Fibroblast of skin of back (primary cell): ENCODE data around the gene PLXDC2.
A peak's percentile ranks its signal among the peaks of the same experiment; 100 is the strongest.

Source experiments
- DNase-seq: peaks from one replicate; pipeline ENCODE4 v3.0.0-alpha.2; 2013

PLXDC2 gene

GRCh38 chr10:19915125-19915524 lies 98.9 kb downstream of the PLXDC2 start:
- no peak for DNase-seq

- DNase-seq = no peak
Measured at GRCh38 chr10:19915816-19916215, 99.6 kb downstream of the PLXDC2 start.

GRCh38 chr10:19917751-19918478 lies 101.7 kb downstream of the PLXDC2 start:
- peak; percentile 11 for DNase-seq

GRCh38 chr10:19918794-19919193 lies 102.6 kb downstream of the PLXDC2 start:
- peak; percentile 55 for DNase-seq

- DNase-seq = no peak
Measured at GRCh38 chr10:19919671-19920070, 103.4 kb downstream of the PLXDC2 start.

GRCh38 chr10:19920075-19920726 lies 104.0 kb downstream of the PLXDC2 start:
- no peak for DNase-seq

- peak; percentile 81 for DNase-seq
Measured at GRCh38 chr10:19921300-19922140, 105.3 kb downstream of the PLXDC2 start.

GRCh38 chr10:19922236-19922963 lies 106.2 kb downstream of the PLXDC2 start:
- DNase-seq = peak; percentile 94

- DNase-seq = no peak
Measured at GRCh38 chr10:19925064-19925463, 108.8 kb downstream of the PLXDC2 start.

GRCh38 chr10:19928936-19929335 lies 112.7 kb downstream of the PLXDC2 start:
- no peak for DNase-seq

- peak; percentile 83 for DNase-seq
Measured at GRCh38 chr10:19929506-19930140, 113.4 kb downstream of the PLXDC2 start.

GRCh38 chr10:19930936-19931893 lies 115.0 kb downstream of the PLXDC2 start:
- peak; percentile 70 for DNase-seq

GRCh38 chr10:19931894-19932590 lies 115.8 kb downstream of the PLXDC2 start:
- peak; percentile 11 for DNase-seq

GRCh38 chr10:19932806-19933371 lies 116.7 kb downstream of the PLXDC2 start:
- no peak for DNase-seq

GRCh38 chr10:19933772-19934171 lies 117.5 kb downstream of the PLXDC2 start:
- no peak for DNase-seq

- no peak for DNase-seq
Measured at GRCh38 chr10:19935176-19935575, 118.9 kb downstream of the PLXDC2 start.

- DNase-seq = no peak
Measured at GRCh38 chr10:19936289-19936688, 120.1 kb downstream of the PLXDC2 start.

- no peak for DNase-seq
Measured at GRCh38 chr10:19937989-19938388, 121.8 kb downstream of the PLXDC2 start.

GRCh38 chr10:19941206-19941880 lies 125.1 kb downstream of the PLXDC2 start:
- DNase-seq = no peak
